ENCODE measurements around the gene HK1. TPM values are rescaled to one million over a fixed set of nuclear protein-coding genes. Genes with fewer than 3 reads are reported as not detected.

The HK1 gene
- total and polyA plus RNA-seq, 2 donors (not counting 1 experiment from before 2014, with no cell fraction given), result 60.6 to 172 TPM

GRCh38 chr10:69242852-69243212, 35.5 kb upstream of the HK1 start:
- no peaks in the 10 kb centered on the region for H3K9me3 ChIP-seq (ENCODE audit: control insufficient read depth, insufficient read depth, low read depth, low read length)
- no peak overlapping the region for H3K27ac ChIP-seq (ENCODE audit: insufficient read depth, low read length)
- no peak overlapping the region for H2AFZ ChIP-seq (ENCODE audit: low read length)
- H3K4me2 ChIP-seq (ENCODE audit: extremely low read depth, insufficient read depth, low read length), result no peak overlapping the region
- no peaks in the 10 kb centered on the region for H3K36me3 ChIP-seq (ENCODE audit: control insufficient read depth, insufficient read depth, low read length)
- H3K27me3 ChIP-seq (ENCODE audit: control insufficient read depth, insufficient read depth, low read length), result no peaks in the 10 kb centered on the region
- H4K20me1 ChIP-seq (ENCODE audit: control insufficient read depth, extremely low read depth, insufficient read depth, low read length), result no peaks in the 10 kb centered on the region
- no peak overlapping the region for H3K4me3 ChIP-seq (replicated peaks in 1 of 4; ENCODE audit: control extremely low read depth in 1 of 4, insufficient read depth in 1 of 4, low read depth in 3 of 4, low read length in 4 of 4)
- no peak for TF ChIP-seq CTCF (conservative IDR thresholded peaks at IDR 0.05 in 1 of 2, IDR thresholded peaks at IDR 0.05 in 1 of 2; ENCODE audit: low read depth in 1 of 2, low read length in 2 of 2)
- no peak for TF ChIP-seq EZH2 (IDR thresholded peaks at IDR 0.05; ENCODE audit: low read length, missing control alignments)
- no peaks in the 10 kb centered on the region for H3K79me2 ChIP-seq (ENCODE audit: control insufficient read depth, insufficient read depth, low read length)
- DNase-seq (ENCODE audit: low read depth in 2 of 2), result peak in 1 of 2 donors; percentile 35
- H3K4me1 ChIP-seq (ENCODE audit: control insufficient read depth, extremely low read depth, insufficient read depth, low read length), result no peaks in the 10 kb centered on the region
- no peak overlapping the region for H3K9ac ChIP-seq (ENCODE audit: insufficient read depth, low read length)

GRCh38 chr10:69243817-69244216, 34.5 kb upstream of the HK1 start:
- DNase-seq (ENCODE audit: low read depth in 2 of 2), result no peak
- H3K4me2 ChIP-seq (ENCODE audit: extremely low read depth, insufficient read depth, low read length), result no peak overlapping the region
- no peak overlapping the region for H3K9ac ChIP-seq (ENCODE audit: insufficient read depth, low read length)
- TF ChIP-seq CTCF (conservative IDR thresholded peaks at IDR 0.05 in 1 of 2, IDR thresholded peaks at IDR 0.05 in 1 of 2; ENCODE audit: low read depth in 1 of 2, low read length in 2 of 2), result no peak
- TF ChIP-seq EZH2 (IDR thresholded peaks at IDR 0.05; ENCODE audit: low read length, missing control alignments), result no peak
- H3K27me3 ChIP-seq (ENCODE audit: control insufficient read depth, insufficient read depth, low read length), result no peaks in the 10 kb centered on the region
- H3K4me1 ChIP-seq (ENCODE audit: control insufficient read depth, extremely low read depth, insufficient read depth, low read length), result no peaks in the 10 kb centered on the region
- no peak overlapping the region for H3K27ac ChIP-seq (ENCODE audit: insufficient read depth, low read length)
- no peaks in the 10 kb centered on the region for H3K9me3 ChIP-seq (ENCODE audit: control insufficient read depth, insufficient read depth, low read depth, low read length)
- no peak overlapping the region for H3K4me3 ChIP-seq (replicated peaks in 1 of 4; ENCODE audit: control extremely low read depth in 1 of 4, insufficient read depth in 1 of 4, low read depth in 3 of 4, low read length in 4 of 4)
- no peaks in the 10 kb centered on the region for H3K79me2 ChIP-seq (ENCODE audit: control insufficient read depth, insufficient read depth, low read length)
- H4K20me1 ChIP-seq (ENCODE audit: control insufficient read depth, extremely low read depth, insufficient read depth, low read length), result no peaks in the 10 kb centered on the region
- H3K36me3 ChIP-seq (ENCODE audit: control insufficient read depth, insufficient read depth, low read length), result no peaks in the 10 kb centered on the region
- no peak overlapping the region for H2AFZ ChIP-seq (ENCODE audit: low read length)

- Histone ChIP-seq H3K9me3 (ENCODE audit: control insufficient read depth, insufficient read depth, low read depth, low read length) (no peaks in the 10 kb centered on the region), H4K20me1 (ENCODE audit: control insufficient read depth, extremely low read depth, insufficient read depth, low read length) (no peaks in the 10 kb centered on the region), H3K79me2 (ENCODE audit: control insufficient read depth, insufficient read depth, low read length) (no peaks in the 10 kb centered on the region), H3K4me3 (replicated peaks in 1 of 4; ENCODE audit: control extremely low read depth in 1 of 4, insufficient read depth in 1 of 4, low read depth in 3 of 4, low read length in 4 of 4) (no peak overlapping the region), H3K36me3 (ENCODE audit: control insufficient read depth, insufficient read depth, low read length) (no peaks in the 10 kb centered on the region), H3K27me3 (ENCODE audit: control insufficient read depth, insufficient read depth, low read length) (no peaks in the 10 kb centered on the region), H2AFZ (ENCODE audit: low read length) (no peak overlapping the region), H3K4me1 (ENCODE audit: control insufficient read depth, extremely low read depth, insufficient read depth, low read length) (no peaks in the 10 kb centered on the region), H3K27ac (ENCODE audit: insufficient read depth, low read length) (no peak overlapping the region), H3K9ac (ENCODE audit: insufficient read depth, low read length) (no peak overlapping the region), H3K4me2 (ENCODE audit: extremely low read depth, insufficient read depth, low read length) (no peak overlapping the region)
- DNase-seq (ENCODE audit: low read depth in 2 of 2), result no peak
- TF ChIP-seq CTCF (conservative IDR thresholded peaks at IDR 0.05 in 1 of 2, IDR thresholded peaks at IDR 0.05 in 1 of 2; ENCODE audit: low read depth in 1 of 2, low read length in 2 of 2), result no peak
- no peak for TF ChIP-seq EZH2 (IDR thresholded peaks at IDR 0.05; ENCODE audit: low read length, missing control alignments)
These were observed 32.3 kb upstream of the HK1 start for GRCh38 chr10:69246036-69246435.
